ENCODE data around the gene MSI2. TPM values are rescaled to one million over a fixed set of nuclear protein-coding genes. Genes with fewer than 3 reads are reported as not detected.
"Not testable (repeated sequence)": the region's sequence is repeated elsewhere in the genome, so short reads cannot be mapped to it uniquely, and the experiment has no call there.

The MSI2 gene
- 96.8 TPM for total RNA-seq
- long read RNA-seq, partial matches to known transcripts: 1 of 9 reads
- long read RNA-seq, other reads (novel, unspliced or antisense): 8 of 9 reads

DNA sequence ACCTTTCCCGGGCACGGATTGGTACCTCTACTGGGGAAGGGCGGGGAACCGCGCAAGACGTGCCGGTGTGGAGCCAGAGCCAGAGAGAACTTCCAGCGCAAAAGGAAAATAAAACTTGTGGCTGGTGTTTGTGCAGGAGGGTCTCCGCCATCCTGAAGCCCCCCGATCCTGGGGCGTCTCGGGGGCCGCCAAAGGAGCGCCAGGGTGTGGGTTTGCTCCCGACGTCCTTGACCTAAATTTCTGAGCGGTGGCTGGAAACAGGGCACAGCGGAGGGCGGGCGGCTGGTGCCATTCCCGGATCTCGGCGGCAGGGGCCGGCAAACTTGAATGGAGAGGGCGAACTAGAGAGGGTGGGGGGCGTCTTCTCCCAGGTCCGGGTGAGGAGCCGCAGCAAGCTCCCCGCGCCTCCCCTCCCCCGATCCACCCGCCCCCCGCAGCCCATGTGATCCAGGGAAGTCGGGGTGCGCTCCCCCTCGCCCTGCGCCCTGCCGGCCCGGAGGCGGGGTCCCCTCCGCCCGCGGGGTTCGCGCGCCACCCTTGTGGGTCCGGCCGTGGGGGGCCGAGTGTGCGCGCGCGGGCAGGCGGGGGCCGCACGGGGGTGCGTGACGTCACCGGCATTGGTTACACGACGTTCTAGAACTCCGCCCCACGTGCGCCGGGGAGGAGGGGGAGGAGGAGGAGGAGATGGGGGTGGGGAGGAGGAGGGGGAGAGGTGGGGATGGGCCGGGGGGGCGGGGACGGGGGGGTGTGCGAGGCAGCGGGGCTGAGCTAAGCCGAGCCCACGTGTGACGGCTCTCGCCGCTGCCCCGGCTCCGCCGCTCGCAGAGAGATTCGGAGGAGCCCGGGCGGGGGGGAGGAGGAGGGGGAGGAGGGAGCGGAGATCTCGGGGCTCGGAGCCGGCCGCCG lies at the start of gene MSI2:
TSS of gene MSI2 (plus strand) at position 748 of the 906 bp plus-strand sequence. CDS start 220 bp downstream, outside the sequence.
- peak; percentile 91 for ATAC-seq
- peak; percentile 97 for DNase-seq (ENCODE audit: missing footprints)
- intact Hi-C loops (cut with DNase I): loop anchor here (2.0 to 5.0 kb wide), 4 partner anchors 71 to 406 kb away; no protein-coding TSS in a partner anchor

DNA sequence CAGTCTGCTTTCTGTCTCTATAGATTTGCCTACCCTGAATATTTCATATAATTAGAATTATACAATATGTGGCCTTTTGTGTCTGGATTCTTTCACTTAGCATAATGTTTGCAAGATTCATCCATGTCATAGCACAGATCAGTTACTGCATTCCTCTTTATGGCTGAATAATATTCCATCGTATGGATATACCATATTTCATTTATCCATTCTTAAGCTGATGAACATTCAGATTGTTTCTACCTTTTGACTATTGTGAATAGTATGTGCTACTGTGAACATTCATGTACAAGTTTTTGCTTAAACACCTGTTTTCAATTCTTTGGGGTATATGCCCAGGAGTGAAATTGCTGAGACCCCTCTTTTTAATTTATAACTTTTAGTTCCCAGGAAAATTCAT lies 49.4 kb upstream of the MSI2 start:
- intact Hi-C loops (cut with DNase I): no loop called here
- ATAC-seq (no peak), DNase-seq (ENCODE audit: missing footprints) (no peak)

DNA sequence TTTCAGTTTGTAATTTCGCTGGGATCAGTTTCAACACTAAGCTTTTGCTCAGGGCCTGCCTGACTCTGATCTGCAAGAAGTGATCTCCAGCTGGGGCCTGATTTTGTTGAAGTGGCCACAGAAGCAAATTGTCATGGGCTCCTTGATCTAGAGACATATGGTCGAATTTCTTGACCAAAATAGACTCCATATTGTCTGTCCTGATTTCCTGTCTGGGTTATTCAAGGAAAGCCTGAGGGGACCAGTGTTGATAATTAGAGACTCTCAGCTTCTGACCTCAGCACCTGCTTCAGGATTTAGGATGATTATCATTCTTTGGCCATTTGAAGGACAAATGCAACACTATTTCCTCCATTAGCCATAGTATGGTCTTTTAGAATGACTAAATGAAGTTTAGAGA lies 48.9 kb upstream of the MSI2 start:
- intact Hi-C loops (cut with DNase I): no loop called here
- no peak for DNase-seq (ENCODE audit: missing footprints)
- no peak for ATAC-seq

DNA sequence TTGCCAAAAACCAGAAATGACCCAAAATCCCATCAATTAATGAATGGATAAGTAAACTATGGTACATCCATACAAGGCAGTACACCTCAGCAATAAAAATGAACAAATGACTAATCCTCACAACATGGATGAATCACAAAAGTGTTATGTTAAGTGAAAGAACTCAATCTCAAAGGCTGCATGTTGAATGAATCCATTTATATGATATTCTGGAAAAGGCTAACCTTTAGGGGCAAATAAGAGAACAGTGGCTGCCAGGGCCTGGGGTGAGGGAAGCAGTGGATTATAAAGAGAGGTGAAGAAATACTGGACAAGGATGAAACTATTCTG lies 46.1 kb upstream of the MSI2 start:
- no peak for DNase-seq (ENCODE audit: missing footprints)
- intact Hi-C loops (cut with DNase I): no loop called here
- ATAC-seq: no peak

DNA sequence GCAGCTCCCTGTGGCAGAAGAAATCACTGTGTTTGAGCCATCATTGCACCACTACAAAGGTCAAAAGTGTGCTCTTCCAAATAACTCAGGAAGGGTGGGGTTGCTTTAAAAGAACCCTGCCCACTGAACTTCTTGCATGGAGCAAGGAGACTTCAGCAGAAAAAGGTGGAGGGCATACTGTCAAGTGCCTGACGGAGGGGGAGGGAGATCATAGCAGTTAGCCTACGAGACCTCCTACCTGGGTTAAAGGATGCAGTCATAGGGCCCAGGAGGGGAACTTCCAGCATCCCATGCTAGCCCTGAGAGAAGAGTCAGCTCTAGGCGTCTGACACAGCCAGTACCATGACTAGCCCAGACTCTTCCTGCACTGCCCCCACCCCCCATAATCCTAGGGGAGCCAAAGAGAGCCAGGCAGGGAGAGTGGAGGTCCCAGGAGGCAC lies 45.3 kb upstream of the MSI2 start:
- DNase-seq (ENCODE audit: missing footprints) (no peak), ATAC-seq (no peak)
- intact Hi-C loops (cut with DNase I): no loop called here

DNA sequence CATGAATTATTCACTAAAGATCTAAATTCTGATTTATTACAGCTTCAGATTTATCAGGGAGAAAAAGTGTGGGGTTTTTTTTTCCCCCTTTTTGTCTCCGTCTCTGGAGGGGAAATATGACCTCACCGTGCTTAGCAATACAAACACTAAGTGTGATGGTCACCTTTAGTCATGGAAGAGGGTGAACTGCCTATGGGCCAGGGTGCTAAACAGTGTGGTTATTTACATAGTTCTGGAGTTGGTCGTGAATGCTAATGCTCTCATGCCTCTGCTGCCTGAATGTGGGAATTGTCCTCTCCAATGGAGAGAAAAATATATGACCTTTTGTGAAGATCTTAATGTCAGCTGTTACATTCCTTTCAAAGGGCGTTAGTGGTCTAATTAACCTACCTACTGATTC lies 44.8 kb upstream of the MSI2 start:
- DNase-seq (ENCODE audit: missing footprints) (no peak), ATAC-seq (no peak)
- intact Hi-C loops (cut with DNase I): no loop called here

DNA sequence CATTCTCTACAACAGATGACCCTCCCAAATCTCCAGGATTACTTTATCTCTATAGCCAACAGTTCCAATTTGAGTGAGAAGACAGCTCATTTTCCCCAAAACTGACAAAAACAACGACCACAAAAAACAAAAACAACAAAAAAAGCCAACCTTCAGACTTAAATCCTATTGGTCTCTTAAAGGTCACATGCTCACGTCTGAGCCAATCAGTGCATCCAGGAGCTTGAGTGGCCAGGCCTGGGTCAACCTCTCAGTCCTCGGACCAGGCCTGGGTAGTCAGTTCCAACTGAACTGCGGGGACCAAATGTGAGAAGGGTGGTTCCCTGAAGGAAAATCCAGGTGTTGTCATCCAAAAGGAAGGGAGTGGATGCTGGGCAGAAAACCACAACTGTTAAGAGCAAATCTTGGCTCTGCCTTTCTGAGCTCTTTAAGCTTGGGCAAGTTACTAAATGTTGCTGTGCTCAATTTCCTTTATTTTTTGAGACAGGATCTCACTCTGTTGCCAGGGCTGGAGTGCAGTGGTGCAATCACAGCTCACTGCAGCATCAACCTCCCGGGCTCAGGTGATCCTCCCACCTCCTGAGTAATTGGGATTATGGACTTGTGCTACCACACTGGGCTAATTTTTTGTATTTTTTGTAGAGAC lies 43.0 kb upstream of the MSI2 start:
- ATAC-seq (no peak), DNase-seq (ENCODE audit: missing footprints) (no peak)
- intact Hi-C loops (cut with DNase I): no loop called here

DNA sequence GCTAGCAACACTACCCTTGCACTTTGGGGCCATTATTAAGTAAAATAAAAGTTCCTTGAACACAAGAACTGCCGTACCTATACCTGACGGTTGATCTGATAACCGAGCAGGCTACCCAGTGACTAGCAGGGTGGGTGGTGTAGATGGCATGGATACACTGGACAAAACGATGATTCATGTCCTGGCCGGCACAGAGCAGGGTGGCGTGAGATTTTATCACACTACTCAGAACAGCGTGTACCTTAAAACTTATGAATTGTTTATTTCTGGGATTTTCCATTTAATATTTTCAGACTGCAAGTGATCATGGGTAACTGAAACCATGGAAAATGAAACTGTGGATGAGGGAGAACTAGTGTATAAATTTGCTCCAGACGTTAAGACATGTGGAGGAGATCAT lies 41.0 kb upstream of the MSI2 start:
- DNase-seq (ENCODE audit: missing footprints): no peak
- no peak for ATAC-seq
- intact Hi-C loops (cut with DNase I): no loop called here

DNA sequence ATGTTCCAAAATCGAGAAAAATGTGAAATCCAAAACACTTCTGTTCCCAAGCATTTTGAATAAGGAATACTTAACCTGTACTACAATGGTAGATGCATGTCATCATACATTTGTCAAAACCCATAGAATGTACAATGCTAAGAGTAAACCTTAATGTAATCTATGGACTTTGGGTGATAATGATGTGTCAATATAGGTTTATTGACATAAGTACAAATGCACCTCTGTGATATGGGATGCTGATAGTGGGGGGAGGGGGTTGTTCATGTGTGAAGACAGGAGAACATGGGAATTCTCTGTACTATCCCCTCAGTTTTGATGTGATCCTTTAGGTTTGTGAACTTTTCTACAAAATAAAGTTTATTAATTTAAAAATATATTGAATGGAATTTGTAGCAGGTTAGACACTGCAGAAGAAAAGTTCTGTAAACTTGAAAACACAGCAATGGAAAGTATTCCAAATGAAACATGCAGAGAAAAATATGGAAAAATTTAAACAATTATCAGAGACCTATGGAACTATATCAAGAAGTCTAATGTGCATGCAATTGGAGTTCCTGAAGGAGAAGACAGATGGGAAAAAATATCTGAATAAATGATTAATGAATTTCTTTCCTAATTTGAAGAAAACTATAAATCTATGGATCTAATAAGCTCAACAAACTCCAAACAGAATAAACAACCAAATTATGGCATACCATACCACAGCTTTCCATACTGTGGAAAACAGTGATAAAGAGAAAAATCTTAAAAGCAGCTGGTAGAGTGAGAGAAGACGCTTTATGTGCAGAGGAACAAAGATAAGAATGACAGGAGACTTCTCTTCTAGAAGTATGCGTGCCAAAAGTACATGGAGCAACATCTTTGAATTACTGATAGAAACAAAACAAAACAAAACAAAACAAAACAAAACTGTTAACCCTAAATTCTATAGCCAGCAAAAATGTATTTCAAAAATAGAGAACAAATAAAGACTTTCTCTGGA lies 34.7 kb upstream of the MSI2 start:
- no peak for DNase-seq (ENCODE audit: missing footprints)
- ATAC-seq: no peak
- intact Hi-C loops (cut with DNase I): no loop called here

DNA sequence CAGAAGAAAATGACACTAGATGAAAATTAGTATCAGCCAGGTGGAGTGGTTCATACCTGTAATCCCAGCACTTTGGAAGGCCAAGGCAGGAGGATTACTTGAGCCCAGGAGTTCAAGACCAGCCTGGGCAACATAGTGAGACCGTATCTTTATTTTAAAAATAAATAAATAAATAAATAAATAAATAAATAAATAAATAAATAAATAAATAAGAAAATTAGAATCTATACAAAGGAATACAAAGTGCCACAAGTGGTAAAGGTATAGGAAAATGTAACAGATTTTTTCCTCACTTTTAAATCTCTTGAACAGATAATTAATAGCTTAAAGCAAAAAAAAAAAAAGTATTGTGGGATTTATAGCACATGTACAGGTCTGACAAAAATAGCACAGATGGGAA lies 33.9 kb upstream of the MSI2 start:
- ATAC-seq; intact Hi-C loops (cut with DNase I); DNase-seq (ENCODE audit: missing footprints): not testable (repeated sequence)

DNA sequence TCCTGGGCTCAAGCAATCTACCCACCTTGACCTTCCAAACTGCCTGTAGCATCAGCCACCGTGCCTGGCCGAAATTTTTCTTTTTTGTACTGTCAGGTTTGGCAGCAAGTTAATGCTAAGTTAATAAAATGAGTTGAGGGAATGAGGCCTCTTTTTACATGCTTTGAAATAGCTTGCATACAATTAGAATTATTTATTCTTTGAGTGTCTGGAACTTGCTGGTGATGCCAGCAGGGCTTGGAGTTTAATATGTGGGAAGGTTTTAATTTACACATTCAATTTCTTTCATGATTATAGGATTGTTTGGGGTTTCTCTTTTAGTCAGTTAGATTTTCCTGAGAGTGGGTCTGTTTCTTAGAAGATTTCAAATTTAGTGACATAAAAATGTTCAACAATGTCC lies 31.2 kb upstream of the MSI2 start:
- ATAC-seq (no peak), DNase-seq (ENCODE audit: missing footprints) (no peak)
- intact Hi-C loops (cut with DNase I): no loop called here

DNA sequence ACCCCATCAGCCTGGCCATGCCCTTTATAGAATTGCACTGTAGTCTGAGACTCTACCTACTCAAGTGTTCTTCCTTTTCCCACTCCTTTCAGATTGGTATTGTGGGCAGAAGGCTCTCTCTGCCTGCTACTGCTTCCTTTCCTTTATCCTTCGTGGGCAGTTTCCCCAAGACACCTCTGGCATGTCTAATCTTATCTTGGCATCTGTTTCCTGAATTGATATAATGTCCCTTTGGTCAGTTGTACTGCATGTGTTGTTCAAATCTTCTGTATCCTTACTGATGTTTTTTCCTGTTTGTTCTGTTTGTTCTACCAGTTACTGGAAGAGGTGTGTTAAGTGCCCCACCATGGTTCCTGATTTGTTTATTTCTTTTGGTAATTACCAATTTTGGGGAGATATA lies 29.5 kb upstream of the MSI2 start:
- ATAC-seq: no peak
- intact Hi-C loops (cut with DNase I): no loop called here

DNA sequence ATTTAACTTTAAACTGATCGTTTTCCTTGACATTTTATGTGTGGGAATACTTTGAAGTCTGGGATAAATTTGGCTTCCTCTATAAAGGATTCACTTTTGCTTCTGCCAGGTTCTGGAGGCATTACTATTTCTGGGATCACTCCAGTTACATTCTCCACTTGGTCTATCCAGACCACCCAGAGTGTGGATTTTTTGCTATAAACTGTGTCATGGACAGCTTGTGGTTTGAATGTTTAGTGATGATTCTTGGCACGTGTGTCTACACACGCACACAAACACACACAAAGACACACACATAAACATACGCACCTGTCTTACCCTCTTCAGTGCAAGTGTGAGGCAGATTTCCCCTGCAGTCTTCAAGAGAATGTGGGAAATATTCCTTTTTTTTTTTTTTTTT lies 27.4 kb upstream of the MSI2 start:
- no peak for DNase-seq (ENCODE audit: missing footprints)
- intact Hi-C loops (cut with DNase I): no loop called here
- ATAC-seq: no peak

More for the DNA sequence above, 29.5 kb upstream of the MSI2 start:
- DNase-seq (ENCODE audit: missing footprints): no peak

DNA sequence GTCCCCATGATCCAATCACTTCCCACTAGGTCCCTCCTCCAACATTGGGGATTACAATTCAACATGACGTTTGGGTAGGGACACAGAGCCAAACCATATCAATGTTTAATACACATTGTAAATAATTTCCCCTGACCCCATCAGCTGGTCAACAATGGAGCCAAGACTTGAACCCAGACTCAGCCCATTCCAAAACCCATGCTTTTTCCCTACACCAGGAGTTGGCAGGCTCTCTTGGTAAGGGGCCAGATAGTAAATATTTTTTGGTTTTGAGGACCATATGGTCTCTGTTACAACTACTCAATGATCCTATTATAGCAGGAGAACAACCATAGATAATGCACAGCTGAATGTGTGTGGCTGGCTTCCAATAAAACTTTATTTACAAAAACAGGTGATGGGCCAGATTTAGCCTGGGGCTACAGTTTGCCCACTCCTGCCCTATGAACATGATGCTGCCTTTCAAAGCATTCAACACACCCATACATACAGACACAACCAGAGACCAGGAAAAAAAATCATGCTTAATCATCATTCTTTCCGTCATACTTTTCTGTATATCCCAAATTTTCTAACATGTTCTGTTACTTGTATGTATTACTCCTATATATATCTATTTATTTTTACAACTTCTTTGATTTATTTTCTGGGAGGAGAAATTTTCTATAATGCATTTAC lies 22.1 kb upstream of the MSI2 start:
- DNase-seq (ENCODE audit: missing footprints) (no peak), ATAC-seq (no peak)
- intact Hi-C loops (cut with DNase I): no loop called here

DNA sequence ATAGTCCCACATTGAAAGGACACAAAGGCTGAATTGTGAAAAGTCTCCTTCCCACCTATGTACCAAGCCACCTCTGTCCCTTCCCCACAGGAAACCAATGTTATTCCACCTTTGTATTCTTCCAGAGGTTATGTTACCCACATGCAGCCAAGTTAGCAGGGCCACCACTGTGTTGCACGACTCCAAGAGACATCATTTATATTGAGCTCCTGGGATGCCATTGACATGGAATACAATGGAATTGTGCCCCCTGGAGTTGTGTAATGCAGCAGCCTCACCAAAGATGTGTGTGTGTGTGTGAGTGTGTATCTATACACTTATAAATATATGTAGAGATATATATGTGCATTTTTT lies 21.6 kb upstream of the MSI2 start:
- ATAC-seq (no peak), DNase-seq (ENCODE audit: missing footprints) (no peak)
- intact Hi-C loops (cut with DNase I): no loop called here

DNA sequence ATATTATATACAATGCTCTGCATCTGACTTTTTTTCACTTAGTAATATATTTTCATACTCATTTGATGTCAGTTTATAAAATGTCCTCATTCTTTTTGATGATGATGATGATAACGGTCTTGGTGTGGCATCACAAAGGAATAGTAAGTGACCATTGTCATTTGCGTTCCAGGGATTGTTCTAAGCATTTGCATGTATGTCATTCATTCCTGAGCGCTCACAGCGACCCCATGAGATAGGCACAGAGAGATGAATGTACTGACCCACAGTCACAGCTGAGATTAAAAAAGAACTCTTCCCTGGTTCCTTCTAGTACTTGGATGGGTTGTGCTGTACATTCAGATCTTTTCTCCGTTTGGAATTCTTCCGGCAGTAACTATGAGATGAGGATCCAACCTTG lies 21.2 kb upstream of the MSI2 start:
- intact Hi-C loops (cut with DNase I): no loop called here
- DNase-seq (ENCODE audit: missing footprints): no peak
- no peak for ATAC-seq

DNA sequence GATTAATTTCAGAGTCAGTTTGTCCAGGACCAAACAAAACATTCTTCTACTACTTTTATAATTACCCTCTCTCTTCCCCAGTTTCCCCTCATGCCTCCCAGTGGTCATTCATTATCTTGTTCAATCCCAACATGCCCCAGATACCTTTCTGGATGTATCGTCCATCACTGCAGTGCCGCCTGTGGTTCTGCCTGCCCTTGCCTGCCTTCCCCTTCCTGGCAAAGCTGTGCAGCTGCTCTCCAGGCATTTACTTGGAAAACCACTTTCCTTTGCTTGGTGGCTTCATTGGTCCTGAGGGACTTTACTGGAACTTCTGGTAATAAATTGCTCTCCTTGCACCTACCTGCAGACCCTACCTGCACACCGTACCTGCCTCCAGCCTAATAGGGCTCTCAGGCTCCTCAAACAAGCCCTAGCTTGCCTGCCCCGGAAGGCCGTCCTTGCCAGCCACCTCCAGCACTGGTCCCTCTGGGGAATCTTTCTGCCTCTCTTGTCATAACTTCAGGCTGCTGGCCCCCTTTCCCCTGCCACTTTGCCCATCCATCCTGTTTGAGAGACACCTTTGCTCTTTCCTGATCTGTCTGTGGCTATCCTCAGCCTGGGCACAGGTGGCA lies 19.5 kb upstream of the MSI2 start:
- intact Hi-C loops (cut with DNase I): no loop called here
- DNase-seq (ENCODE audit: missing footprints) (no peak), ATAC-seq (no peak)

DNA sequence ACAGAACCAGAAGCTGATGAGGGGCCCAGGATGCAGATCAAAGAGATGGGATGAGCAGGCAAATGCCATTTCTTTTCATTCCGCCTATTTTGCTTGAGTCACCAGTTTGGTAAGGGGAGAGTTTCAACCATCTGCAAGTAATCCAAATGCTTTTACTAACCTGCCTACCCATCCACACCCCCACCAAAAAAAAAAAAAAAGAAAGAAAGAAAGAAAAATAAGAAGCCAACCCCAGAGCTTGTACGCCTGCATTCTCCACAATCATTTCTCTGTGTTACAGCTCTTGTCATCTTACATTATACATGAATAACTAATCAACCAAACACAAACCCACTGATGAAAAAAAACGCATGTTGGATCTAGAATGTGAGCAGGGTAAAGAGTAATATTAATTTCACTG lies 15.7 kb upstream of the MSI2 start:
- no peak for DNase-seq (ENCODE audit: missing footprints)
- intact Hi-C loops (cut with DNase I): loop anchor here (5.0 to 10.0 kb wide), 5 partner anchors 108 to 594 kb away; partner anchors contain the start of gene CCDC182
- no peak for ATAC-seq

Data from Right ventricle myocardium inferior (tissue), 1 donor.